Chondrocyte (in vitro differentiated cells): Measurements from ENCODE around the gene MBNL2. TPM values are rescaled to one million over a fixed set of nuclear protein-coding genes. Genes with fewer than 3 reads are reported as not detected.

Experiments used
- DNase-seq: peaks from one replicate; pipeline ENCODE4 v3.0.0; 2021; ENCODE audit warnings: mixed read lengths, low spot score
- H3K27ac Mint-ChIP-seq: one replicate; pipeline ENCODE4 v1.8.0; 2021; ENCODE audit warnings: mild to moderate bottlenecking, moderate library complexity, mixed read lengths; ENCODE audit not compliant: unreplicated experiment
- H3K27me3 Mint-ChIP-seq: 2 replicates; pipeline ENCODE4 v1.8.0; 2021; ENCODE audit warnings: low read depth, mixed read lengths
- H3K36me3 Mint-ChIP-seq: 2 replicates; pipeline ENCODE4 v1.8.0; 2021; ENCODE audit warnings: low read depth, mixed read lengths
- H3K4me1 Mint-ChIP-seq: 2 replicates; pipeline ENCODE4 v1.8.0; 2021; ENCODE audit warnings: low read depth, mild to moderate bottlenecking, mixed read lengths
- H3K4me3 Mint-ChIP-seq: one replicate; pipeline ENCODE4 v1.8.0; 2021; ENCODE audit warnings: mild to moderate bottlenecking, moderate library complexity, mixed read lengths; ENCODE audit not compliant: unreplicated experiment
- H3K9me3 Mint-ChIP-seq: 2 replicates; pipeline ENCODE4 v1.8.0; 2021; ENCODE audit warnings: low read depth, mixed read lengths
- CTCF ChIP-seq: fragments of 200-600 bp; sonication (generic); IDR thresholded peaks from 2 replicates; pipeline ENCODE4 v1.5.0; 2021; ENCODE audit warnings: antibody characterized with exemption, mild to moderate bottlenecking, moderate library complexity
- total RNA-seq: library from RNA; stranded (reverse); gene quantifications from 3 replicates; pipeline ENCODE4 v1.2.1, GENCODE V29; 2021

The MBNL2 gene
- total RNA-seq, 1 donor from 2014 or later: 41.3 TPM

DNA sequence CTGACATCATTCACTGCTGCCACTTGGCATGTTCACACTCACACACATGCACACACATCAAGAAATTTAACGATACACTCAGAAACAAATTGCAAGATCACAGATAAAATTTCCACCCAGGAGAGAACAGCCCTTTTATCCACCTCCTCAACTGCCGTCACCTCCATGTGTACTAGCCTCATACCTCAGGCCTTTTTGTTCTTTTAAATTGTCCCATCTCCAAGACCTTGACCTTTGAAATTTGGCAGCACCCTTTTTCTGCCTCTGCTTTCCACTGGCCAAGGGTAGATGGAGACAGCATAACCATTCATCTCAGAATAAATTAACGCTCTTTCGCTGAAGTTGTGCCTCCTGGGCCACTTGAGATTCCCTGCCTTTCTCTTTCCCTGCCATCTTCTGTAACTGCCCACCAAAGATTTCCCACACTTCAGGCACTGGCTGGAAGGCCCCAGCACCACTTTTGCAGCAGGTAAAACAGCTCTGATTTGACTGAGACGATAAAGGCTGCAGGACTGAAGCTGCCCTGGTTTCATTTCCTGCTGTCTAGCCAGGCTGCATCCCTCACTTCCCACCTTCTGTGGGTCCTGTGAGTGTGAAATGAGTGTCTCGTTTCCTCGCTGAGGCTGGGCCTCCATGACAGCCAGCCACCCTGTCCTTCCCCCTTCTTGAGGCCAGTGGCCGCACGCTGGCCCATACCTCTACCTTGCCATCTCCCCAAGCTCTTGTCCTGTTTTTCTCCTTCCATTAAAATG lies 39.3 kb downstream of the MBNL2 start:
- peaks cover 3% of the 10 kb centered on the region for H3K36me3 Mint-ChIP-seq
- H3K27me3 Mint-ChIP-seq: no peaks in the 10 kb centered on the region
- DNase-seq: no peak
- TF ChIP-seq CTCF: no peak
- H3K9me3 Mint-ChIP-seq: no peaks in the 10 kb centered on the region
- peaks cover 80% of the 10 kb centered on the region for H3K4me1 Mint-ChIP-seq
- peak overlapping the region; percentile 97 for H3K27ac Mint-ChIP-seq
- no peak overlapping the region for H3K4me3 Mint-ChIP-seq

DNA sequence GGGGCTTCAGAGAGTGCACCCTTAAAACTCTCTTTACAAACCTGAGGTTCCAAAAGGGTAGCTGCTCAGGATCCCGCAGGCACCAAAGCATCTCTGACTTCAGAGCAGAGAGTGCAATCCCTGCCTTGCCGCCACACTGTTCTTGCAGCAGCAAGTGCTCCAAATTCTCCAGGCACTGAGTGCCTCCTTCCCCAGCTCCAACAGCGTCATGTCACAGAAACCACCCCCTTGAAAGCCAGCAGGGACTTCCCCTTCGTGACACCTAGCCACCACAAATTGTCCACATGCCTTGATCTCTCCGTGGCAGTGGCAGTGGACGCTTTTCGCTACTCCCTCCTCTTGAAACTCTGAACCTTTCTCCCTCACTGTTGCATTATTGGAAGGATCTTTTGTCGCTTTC lies 39.9 kb downstream of the MBNL2 start:
- Mint-ChIP-seq H3K36me3 (peaks cover 3% of the 10 kb centered on the region), H3K4me3 (no peak overlapping the region), H3K27me3 (no peaks in the 10 kb centered on the region), H3K4me1 (peaks cover 79% of the 10 kb centered on the region), H3K27ac (peak overlapping the region; percentile 97), H3K9me3 (no peaks in the 10 kb centered on the region)
- TF ChIP-seq CTCF: no peak
- DNase-seq: no peak

DNA sequence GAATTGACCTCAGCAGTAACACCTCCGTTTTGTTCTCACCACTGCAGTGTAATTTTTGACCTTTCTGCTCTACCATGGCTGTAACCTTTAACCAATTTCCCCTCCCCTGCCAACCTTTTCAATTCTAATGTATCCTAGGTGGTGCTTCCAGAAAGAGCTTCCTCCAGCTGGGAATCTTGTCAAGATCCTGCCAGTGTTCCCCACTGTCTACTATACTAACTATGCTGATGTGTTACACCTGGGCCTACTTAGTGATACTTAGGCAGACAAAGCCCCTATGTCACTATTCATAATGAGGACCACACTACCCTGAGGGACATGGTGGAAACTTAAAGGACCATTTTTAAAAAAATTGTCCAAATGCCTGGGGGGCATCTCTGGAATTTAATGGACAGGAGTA lies 41.0 kb downstream of the MBNL2 start:
- Mint-ChIP-seq H3K9me3 (no peaks in the 10 kb centered on the region), H3K36me3 (peaks cover 3% of the 10 kb centered on the region), H3K27ac (no peak overlapping the region), H3K4me3 (no peak overlapping the region), H3K27me3 (no peaks in the 10 kb centered on the region), H3K4me1 (peaks cover 79% of the 10 kb centered on the region)
- no peak for TF ChIP-seq CTCF
- no peak for DNase-seq

DNA sequence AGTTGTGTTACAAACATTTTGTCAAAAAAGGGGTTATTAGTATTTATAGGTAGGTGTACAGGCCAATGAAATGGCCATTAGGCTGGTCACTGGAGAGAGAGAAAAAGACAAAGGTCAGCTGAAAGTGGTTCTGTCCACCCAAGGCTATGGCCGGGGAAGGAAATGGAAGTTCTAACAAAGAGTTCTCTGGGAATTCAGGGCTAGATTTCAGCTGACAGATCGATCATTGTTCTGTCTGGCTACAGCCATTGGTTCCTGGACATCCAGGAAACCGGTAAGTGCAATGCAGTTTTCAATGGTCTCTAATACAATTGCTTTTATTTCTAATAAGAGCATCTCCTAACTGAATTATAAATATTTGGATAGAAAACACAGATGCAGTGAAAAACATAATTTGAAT lies 42.5 kb downstream of the MBNL2 start:
- Mint-ChIP-seq H3K9me3 (no peaks in the 10 kb centered on the region), H3K4me1 (peaks cover 76% of the 10 kb centered on the region)

GRCh38 chr13:97266332-97266731 lies 44.2 kb downstream of the MBNL2 start:
- Mint-ChIP-seq H3K27me3 (no peaks in the 10 kb centered on the region), H3K4me1 (peaks cover 64% of the 10 kb centered on the region), H3K9me3 (no peaks in the 10 kb centered on the region), H3K27ac (peak overlapping the region; percentile 84), H3K36me3 (peaks cover 3% of the 10 kb centered on the region), H3K4me3 (peak overlapping the region; percentile 44)
- DNase-seq: no peak
- no peak for TF ChIP-seq CTCF

More for the DNA sequence above, 42.5 kb downstream of the MBNL2 start:
- H3K27me3 Mint-ChIP-seq: no peaks in the 10 kb centered on the region
- no peak overlapping the region for H3K4me3 Mint-ChIP-seq
- no peak overlapping the region for H3K27ac Mint-ChIP-seq
- DNase-seq: no peak
- peaks cover 3% of the 10 kb centered on the region for H3K36me3 Mint-ChIP-seq
- TF ChIP-seq CTCF: no peak
